LNCaP clone FGC (cell line): ENCODE measurements around the gene FANCD2.
"Not testable (repeated sequence)": the region's sequence is repeated elsewhere in the genome, so short reads cannot be mapped to it uniquely, and the experiment has no call there.

Source experiments
- DNase-seq: peaks from one replicate; pipeline ENCODE4 v3.0.0-alpha.2; 2011; ENCODE audit warnings: low read depth
- H3K4me3 ChIP-seq: 2 replicates; pipeline ENCODE4 v1.5.1; 2011; ENCODE audit warnings: mild to moderate bottlenecking, low read depth, low read length, control low read depth
- TF ChIP-seq, protein P1 (sequence below): IDR thresholded peaks from 2 replicates; pipeline ENCODE4 v1.5.1; 2012; ENCODE audit warnings: mild to moderate bottlenecking; ENCODE audit not compliant: control insufficient read depth, insufficient read depth; ENCODE audit errors: extremely low read depth

The FANCD2 gene

DNA sequence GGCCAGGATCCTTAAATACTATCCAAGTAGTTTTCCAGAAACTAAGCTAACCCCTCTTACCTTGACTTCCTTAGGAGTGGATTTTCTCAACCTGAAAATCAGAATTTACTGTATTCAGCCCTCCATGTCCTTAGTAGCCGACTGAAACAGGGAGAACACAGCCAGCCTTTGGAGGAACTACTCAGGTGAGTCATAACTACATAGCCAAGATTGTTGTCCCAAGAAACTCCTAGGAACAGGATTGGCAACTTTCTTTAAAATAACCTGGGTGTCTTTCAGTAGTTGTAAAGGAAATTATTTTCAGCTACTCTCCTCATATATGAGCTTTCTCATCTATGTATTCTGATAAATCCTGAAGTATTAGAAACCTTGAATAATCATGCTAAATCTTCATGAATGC lies 59.5 kb downstream of the FANCD2 start:
- peak; percentile 30 for DNase-seq
- no peak overlapping the region for H3K4me3 ChIP-seq
- TF ChIP-seq, protein P1, sequence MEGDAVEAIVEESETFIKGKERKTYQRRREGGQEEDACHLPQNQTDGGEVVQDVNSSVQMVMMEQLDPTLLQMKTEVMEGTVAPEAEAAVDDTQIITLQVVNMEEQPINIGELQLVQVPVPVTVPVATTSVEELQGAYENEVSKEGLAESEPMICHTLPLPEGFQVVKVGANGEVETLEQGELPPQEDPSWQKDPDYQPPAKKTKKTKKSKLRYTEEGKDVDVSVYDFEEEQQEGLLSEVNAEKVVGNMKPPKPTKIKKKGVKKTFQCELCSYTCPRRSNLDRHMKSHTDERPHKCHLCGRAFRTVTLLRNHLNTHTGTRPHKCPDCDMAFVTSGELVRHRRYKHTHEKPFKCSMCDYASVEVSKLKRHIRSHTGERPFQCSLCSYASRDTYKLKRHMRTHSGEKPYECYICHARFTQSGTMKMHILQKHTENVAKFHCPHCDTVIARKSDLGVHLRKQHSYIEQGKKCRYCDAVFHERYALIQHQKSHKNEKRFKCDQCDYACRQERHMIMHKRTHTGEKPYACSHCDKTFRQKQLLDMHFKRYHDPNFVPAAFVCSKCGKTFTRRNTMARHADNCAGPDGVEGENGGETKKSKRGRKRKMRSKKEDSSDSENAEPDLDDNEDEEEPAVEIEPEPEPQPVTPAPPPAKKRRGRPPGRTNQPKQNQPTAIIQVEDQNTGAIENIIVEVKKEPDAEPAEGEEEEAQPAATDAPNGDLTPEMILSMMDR, result no peak

DNA sequence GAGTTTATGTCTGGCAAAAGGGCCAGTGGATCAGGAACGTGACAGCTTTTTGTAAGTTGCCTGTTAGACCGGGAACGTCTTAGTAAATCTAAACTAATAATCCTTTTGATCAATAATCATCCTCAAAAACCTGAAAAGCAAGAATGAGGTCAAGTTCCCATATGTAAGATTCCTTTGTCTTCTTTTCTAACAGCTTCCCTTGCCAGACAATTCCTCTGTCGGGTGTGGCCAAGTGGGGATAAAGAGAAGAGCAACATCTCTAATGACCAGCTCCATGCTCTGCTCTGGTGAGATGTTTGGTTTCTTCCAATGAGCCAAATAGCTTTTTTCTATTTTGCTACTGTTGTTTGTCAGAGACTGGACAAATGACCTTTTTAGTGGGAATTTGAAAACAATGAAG lies 62.0 kb downstream of the FANCD2 start:
- TF ChIP-seq, protein P1, result no peak
- H3K4me3 ChIP-seq, result no peak overlapping the region
- no peak for DNase-seq

DNA sequence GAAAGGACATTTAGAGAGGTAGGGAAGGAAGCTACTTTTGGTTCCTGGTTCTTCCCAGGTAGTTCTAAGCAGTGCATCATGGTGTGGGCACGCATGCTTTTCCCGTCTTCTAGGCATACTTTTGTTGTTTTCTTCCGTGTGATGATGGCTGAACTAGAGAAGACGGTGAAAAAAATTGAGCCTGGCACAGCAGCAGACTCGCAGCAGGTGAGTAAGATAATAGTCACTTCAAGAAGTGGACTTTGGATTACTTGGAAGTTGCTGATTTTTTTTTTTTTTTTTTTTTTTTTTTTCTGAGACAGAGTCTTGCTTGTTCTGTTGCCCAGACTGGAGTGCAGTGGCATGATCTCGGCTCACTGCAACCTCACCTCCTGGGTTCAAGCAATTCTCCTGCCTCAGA lies 63.9 kb downstream of the FANCD2 start:
- TF ChIP-seq, protein P1, result no peak
- no peak for DNase-seq
- H3K4me3 ChIP-seq, result no peak overlapping the region

DNA sequence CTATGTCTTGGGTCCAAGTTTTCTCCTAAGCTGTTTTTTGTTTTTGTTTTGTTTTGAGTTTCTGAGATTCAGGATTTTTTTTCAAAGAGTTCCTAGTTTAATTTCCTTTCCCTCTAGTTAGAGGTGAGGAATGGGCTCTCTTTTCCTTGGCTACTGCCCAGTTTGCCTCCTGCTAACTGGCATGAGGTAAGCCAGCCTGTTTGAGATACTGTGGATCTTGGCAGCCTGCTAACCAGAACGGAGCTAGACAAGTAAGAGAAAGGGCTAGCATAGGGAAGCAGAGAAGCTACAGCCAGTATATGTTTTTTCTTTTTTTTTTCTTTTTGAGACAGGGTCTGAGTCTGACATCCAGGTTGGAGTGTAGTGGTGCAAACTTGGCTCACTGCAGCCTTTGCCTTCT lies 64.5 kb downstream of the FANCD2 start:
- DNase-seq, H3K4me3 ChIP-seq: not testable (repeated sequence)

DNA sequence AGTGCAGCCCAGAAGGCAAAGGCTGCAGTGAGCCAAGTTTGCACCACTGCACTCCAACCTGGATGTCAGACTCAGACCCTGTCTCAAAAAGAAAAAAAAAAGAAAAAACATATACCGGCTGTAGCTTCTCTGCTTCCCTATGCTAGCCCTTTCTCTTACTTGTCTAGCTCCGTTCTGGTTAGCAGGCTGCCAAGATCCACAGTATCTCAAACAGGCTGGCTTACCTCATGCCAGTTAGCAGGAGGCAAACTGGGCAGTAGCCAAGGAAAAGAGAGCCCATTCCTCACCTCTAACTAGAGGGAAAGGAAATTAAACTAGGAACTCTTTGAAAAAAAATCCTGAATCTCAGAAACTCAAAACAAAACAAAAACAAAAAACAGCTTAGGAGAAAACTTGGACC lies 65.2 kb downstream of the FANCD2 start:
- DNase-seq, H3K4me3 ChIP-seq: not testable (repeated sequence)

DNA sequence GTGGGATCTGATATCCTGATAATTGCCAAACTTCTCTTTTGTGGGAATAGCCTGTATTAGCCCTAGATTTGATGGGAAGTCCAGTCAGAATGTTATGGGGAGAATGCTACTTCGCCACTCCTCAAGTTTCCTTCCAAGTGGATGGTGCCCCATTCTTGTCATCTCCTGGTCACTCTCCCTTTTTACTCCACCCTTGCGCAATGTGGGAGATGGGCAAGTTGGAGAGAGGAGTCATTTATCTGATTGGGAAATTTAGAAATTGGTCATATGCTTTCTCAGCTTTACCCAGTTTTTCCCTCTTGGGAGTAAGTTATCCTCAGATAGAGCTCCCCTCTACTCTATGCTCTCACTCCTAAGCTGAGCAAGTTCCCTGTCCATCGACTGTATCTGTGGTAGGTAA lies 67.4 kb downstream of the FANCD2 start:
- no peak overlapping the region for H3K4me3 ChIP-seq
- TF ChIP-seq, protein P1, result no peak
- no peak for DNase-seq

DNA sequence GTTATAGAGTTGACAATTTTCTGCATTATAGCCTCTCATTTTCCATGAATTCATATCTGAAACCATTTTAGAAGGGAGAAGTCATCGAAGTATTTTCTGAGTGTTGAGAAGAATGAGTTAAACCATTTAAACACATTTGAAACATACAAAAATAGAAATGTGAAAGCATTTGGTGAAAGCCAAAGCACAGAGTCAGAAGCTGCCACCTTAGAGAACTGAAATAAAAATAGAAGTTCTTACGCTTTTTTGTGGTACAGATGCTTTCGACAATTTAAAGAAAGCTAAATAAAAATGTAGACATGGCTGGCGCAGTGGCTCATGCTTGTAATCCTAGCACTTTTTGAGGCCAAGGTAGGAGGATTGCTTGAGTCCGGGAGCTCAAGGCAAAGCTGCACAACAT lies 72.8 kb downstream of the FANCD2 start:
- DNase-seq, result no peak
- TF ChIP-seq, protein P1, result no peak
- H3K4me3 ChIP-seq, result no peak overlapping the region

DNA sequence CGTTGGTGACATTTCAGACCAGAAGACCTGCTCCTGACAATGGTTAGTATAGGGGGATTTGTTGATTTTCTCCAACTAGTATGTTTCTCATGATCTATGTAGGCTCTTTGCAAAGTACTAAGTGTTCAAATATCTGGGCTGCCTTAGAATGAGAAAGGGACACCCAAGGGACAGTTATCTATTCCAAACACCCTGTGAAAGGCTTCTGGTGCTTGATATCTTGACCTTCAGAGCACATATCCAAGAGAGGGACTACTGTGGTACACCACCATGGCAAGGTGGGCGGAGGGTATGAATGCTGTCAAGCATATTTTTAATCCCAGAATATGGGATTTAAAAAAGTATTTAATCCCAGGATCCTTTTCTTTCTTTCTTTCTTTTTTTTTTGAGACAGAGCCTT lies 80.7 kb downstream of the FANCD2 start:
- DNase-seq, result no peak
- no peak overlapping the region for H3K4me3 ChIP-seq
- TF ChIP-seq, protein P1, result no peak
